ENCODE results near the gene ANLN.

DNA sequence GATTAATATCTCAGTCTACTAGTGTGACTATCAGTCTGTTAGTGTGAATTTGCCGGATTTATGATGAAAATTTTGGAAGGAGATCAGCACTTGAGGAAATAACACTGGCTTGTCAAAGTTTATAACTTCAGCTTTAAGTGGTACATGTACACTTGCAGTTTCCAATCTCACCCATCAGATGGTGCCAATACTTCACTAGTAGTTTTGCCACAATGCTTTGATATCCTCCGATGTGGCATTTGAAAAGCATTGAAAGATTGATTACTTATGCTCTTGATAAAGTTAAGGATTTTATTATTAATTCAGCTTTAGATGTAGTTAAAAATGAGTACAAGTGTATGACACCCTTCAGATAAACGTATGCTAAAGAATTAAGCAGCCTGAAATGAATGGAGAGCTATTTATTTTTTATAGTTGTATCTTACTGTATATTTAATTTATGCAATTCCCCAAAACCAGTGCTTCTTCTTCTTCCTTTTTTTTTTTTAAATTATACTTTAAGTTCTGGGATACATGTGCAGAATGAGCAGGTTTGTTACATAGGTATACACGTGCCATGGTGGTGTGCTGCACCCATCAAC lies 98.2 kb downstream of the ANLN start:
- TF ChIP-seq CTCF (IDR thresholded peaks at IDR 0.05; ENCODE audit: insufficient read depth, low read length, poor library complexity, severe bottlenecking) (peak; percentile 44), EZH2phosphoT487 (conservative IDR thresholded peaks at IDR 0.05; ENCODE audit: low read length) (no peak)

Measured in SU-DHL-6 (cell line).